Measurements from ENCODE around the gene GPNMB. TPM values are rescaled to one million over a fixed set of nuclear protein-coding genes. Genes with fewer than 3 reads are reported as not detected.

GPNMB gene
- total RNA-seq, 1 experiment from 2014 or later, result 1.2 TPM

GRCh38 chr7:23242321-23242720, 4.3 kb upstream of the GPNMB start:
- Histone ChIP-seq H3K36me3 (ENCODE audit: control insufficient read depth, insufficient read depth, low read length) (no peaks in the 10 kb centered on the region), H3K27me3 (replicated peaks; ENCODE audit: control insufficient read depth, insufficient read depth, low read length) (no peaks in the 10 kb centered on the region), H3K9me3 (no peaks in the 10 kb centered on the region), H3K4me3 (ENCODE audit: low read depth, low read length) (no peak overlapping the region), H3K4me1 (no peaks in the 10 kb centered on the region)
- intact Hi-C loops (cut with micrococcal nuclease; ENCODE audit: unreplicated experiment), result no loop called here
- TF ChIP-seq, protein P1, sequence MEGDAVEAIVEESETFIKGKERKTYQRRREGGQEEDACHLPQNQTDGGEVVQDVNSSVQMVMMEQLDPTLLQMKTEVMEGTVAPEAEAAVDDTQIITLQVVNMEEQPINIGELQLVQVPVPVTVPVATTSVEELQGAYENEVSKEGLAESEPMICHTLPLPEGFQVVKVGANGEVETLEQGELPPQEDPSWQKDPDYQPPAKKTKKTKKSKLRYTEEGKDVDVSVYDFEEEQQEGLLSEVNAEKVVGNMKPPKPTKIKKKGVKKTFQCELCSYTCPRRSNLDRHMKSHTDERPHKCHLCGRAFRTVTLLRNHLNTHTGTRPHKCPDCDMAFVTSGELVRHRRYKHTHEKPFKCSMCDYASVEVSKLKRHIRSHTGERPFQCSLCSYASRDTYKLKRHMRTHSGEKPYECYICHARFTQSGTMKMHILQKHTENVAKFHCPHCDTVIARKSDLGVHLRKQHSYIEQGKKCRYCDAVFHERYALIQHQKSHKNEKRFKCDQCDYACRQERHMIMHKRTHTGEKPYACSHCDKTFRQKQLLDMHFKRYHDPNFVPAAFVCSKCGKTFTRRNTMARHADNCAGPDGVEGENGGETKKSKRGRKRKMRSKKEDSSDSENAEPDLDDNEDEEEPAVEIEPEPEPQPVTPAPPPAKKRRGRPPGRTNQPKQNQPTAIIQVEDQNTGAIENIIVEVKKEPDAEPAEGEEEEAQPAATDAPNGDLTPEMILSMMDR (IDR thresholded peaks at IDR 0.05; ENCODE audit: insufficient read depth in 1 of 2, low read depth in 1 of 2, low read length in 1 of 2, severe bottlenecking in 1 of 2, unreplicated experiment in 1 of 2), result no peak
- Mint-ChIP-seq H3K9me3 (ENCODE audit: unreplicated experiment) (no peaks in the 10 kb centered on the region), H3K27ac (ENCODE audit: unreplicated experiment) (no peak overlapping the region), H3K36me3 (ENCODE audit: insufficient read depth, unreplicated experiment) (no peaks in the 10 kb centered on the region), H3K27me3 (ENCODE audit: insufficient read depth, unreplicated experiment) (peaks cover 15% of the 10 kb centered on the region), H3K4me1 (ENCODE audit: low read depth, unreplicated experiment) (no peaks in the 10 kb centered on the region), H3K4me3 (ENCODE audit: unreplicated experiment) (no peak overlapping the region)
- ChIA-PET POLR2A (no interaction called here), CTCF (no interaction called here)
- BruUV-seq (replicated peaks), result no TSS peak
- no peak for DNase-seq

DNA sequence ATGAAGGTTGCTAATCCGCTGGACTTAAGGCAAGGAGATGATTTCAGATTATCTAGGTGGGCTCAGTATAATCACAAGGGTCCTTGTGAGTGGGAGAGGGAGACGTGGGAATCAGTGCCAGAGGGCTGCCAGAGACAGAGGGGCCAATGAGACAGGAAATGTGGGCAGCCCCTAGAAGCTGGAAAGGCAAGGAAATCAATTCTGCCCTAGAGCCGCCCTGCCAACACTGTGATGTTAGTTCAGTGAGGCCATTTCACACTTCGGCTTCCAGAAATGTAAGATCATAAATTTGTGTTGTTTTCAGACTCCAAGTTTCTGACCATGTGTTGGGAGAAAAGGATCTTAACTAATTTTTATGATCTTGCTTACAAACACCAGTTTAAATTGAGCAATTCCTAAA, 3.6 kb upstream of the GPNMB start:
- Mint-ChIP-seq H3K4me1 (ENCODE audit: low read depth, unreplicated experiment) (no peaks in the 10 kb centered on the region), H3K9me3 (ENCODE audit: unreplicated experiment) (no peaks in the 10 kb centered on the region), H3K27me3 (ENCODE audit: insufficient read depth, unreplicated experiment) (peaks cover 13% of the 10 kb centered on the region), H3K4me3 (ENCODE audit: unreplicated experiment) (no peak overlapping the region), H3K27ac (ENCODE audit: unreplicated experiment) (no peak overlapping the region), H3K36me3 (ENCODE audit: insufficient read depth, unreplicated experiment) (no peaks in the 10 kb centered on the region)
- no peaks in the 10 kb centered on the region for H3K9me3 ChIP-seq
- no peaks in the 10 kb centered on the region for H3K27me3 ChIP-seq (replicated peaks; ENCODE audit: control insufficient read depth, insufficient read depth, low read length)
- H3K4me1 ChIP-seq, result no peaks in the 10 kb centered on the region
- DNase-seq, result no peak
- ChIA-PET POLR2A (interaction anchor here (0.6 kb wide), 1 partner anchor 43 kb away, joined by 6 read pairs; no protein-coding TSS in a partner anchor), CTCF (no interaction called here)
- intact Hi-C loops (cut with micrococcal nuclease; ENCODE audit: unreplicated experiment), result no loop called here
- no peak overlapping the region for H3K4me3 ChIP-seq (ENCODE audit: low read depth, low read length)
- TF ChIP-seq, protein P1 (IDR thresholded peaks at IDR 0.05; ENCODE audit: insufficient read depth in 1 of 2, low read depth in 1 of 2, low read length in 1 of 2, severe bottlenecking in 1 of 2, unreplicated experiment in 1 of 2), result no peak
- BruUV-seq (replicated peaks), result no TSS peak
- H3K36me3 ChIP-seq (ENCODE audit: control insufficient read depth, insufficient read depth, low read length), result no peaks in the 10 kb centered on the region

DNA sequence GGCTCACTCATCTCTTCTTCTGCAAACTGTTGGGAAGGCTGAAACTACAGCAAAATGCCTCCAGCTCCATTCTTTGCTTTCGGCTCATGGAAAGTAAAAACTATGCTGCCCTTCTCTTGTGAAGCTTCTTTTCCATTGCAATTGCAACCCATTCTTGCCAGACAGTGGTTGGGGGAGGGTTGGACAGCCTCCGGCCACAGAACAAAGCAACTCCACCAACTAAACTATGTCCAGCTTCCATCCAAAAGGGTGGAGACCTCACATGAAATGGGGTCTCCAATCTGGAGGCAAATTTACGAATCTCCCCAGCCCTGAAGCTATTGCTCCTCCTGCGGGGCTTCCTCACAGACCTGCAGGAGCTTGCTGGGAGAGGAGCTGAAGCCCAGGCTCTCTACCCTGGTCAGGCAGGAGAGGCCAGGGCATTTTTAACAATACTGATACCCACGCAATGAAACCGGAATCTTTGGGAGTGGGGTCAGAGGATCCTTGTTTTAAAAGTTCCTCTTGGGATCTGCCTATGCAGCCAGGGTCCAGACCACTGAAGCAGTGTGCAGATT, 549 bp downstream of the GPNMB start:
- CTCF ChIA-PET, result no interaction called here
- DNase-seq, result no peak
- Mint-ChIP-seq H3K36me3 (ENCODE audit: insufficient read depth, unreplicated experiment) (no peaks in the 10 kb centered on the region), H3K9me3 (ENCODE audit: unreplicated experiment) (peaks cover 7% of the 10 kb centered on the region), H3K4me1 (ENCODE audit: low read depth, unreplicated experiment) (no peaks in the 10 kb centered on the region), H3K27me3 (ENCODE audit: insufficient read depth, unreplicated experiment) (peaks cover 27% of the 10 kb centered on the region), H3K4me3 (ENCODE audit: unreplicated experiment) (no peak overlapping the region), H3K27ac (ENCODE audit: unreplicated experiment) (no peak overlapping the region)
- no TSS peak for BruUV-seq (replicated peaks)
- intact Hi-C loops (cut with micrococcal nuclease; ENCODE audit: unreplicated experiment), result no loop called here
- TF ChIP-seq, protein P1 (IDR thresholded peaks at IDR 0.05; ENCODE audit: insufficient read depth in 1 of 2, low read depth in 1 of 2, low read length in 1 of 2, severe bottlenecking in 1 of 2, unreplicated experiment in 1 of 2), result no peak
- Histone ChIP-seq H3K4me1 (no peaks in the 10 kb centered on the region), H3K27me3 (replicated peaks; ENCODE audit: control insufficient read depth, insufficient read depth, low read length) (no peaks in the 10 kb centered on the region), H3K36me3 (ENCODE audit: control insufficient read depth, insufficient read depth, low read length) (no peaks in the 10 kb centered on the region), H3K9me3 (no peaks in the 10 kb centered on the region), H3K4me3 (ENCODE audit: low read depth, low read length) (no peak overlapping the region)
- POLR2A ChIA-PET, result no interaction called here
